Measurements from ENCODE around the gene TNFRSF8. TPM values are rescaled to one million over a fixed set of nuclear protein-coding genes. Genes with fewer than 3 reads are reported as not detected.
A peak's percentile ranks its signal among the peaks of the same experiment; 100 is the strongest.

Gene TNFRSF8
- total and polyA plus RNA-seq, 9 of the 15 experiments (the other 6 are each of a cell fraction or from before 2014, with no cell fraction given) = 3.5 to 38.4 (median 17.1) TPM

DNA sequence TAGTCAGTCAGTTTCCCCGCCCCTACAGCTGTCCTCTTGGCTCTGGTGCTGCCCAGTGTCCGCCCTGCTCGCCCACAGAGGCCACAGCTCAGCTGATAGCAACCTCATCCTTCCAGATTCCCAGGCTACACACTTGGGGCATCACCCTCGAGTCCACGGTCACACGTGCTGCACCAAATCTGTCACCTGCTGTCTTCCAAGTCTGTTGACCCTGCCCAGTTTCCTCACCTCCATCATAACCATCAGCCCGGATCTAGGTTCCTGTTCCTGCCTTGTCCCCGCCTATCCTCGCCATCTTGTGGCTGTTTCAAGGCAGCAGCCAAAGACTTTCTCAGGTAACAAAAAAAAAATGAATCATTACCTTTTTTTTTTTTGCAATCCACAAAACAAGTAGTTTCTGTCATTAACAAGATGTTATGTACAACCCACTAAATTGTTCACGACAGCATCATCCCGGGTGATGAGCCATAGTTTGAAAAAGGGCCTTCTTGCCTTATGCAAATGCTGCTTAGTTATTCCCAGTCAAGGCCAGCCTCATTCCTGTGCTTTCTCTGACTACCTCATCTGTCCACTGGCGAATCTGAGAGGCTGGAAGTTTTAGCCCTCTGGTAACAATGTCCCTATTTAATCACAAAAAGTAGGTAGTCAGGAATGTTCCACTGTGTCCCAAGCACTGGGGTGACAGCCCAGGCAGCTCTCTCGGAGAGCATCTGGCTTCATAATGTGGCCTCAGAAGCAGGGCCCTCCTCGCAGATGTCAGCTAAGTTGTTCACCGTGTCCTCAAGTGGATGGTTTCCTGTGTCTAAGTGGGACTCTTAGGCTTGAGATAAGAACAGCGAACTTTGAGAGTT, 48.7 kb upstream of the TNFRSF8 start (continued):
- TF ChIP-seq SMC3 (conservative IDR thresholded peaks at IDR 0.05; ENCODE audit: insufficient read depth, low read depth, low read length) (no peak), TEAD1 (CRISPR knock-in tag; IDR thresholded peaks at IDR 0.05) (no peak), ZBTB26 (CRISPR knock-in tag; IDR thresholded peaks at IDR 0.05) (0 out of 2 replicates have a peak, but pooled peaks have one; percentile 13), BDP1 (IDR thresholded peaks at IDR 0.05; ENCODE audit: insufficient read depth, insufficient read length) (no peak), ZNF217 (CRISPR knock-in tag; IDR thresholded peaks at IDR 0.05) (no peak), ZNF592 (IDR thresholded peaks at IDR 0.05) (peak; percentile 40; the same call in 1 of the 2 replicates), SIN3A (IDR thresholded peaks at IDR 0.05; ENCODE audit: borderline replicate concordance in 2 of 2, control insufficient read depth in 1 of 2, low read depth in 2 of 2, low read length in 2 of 2) (no peak), TCFL5 (CRISPR knock-in tag; conservative IDR thresholded peaks at IDR 0.05) (no peak), POLR2AphosphoS2 (IDR thresholded peaks at IDR 0.05; ENCODE audit: low read length) (no peak), ZNF134 (CRISPR knock-in tag; conservative IDR thresholded peaks at IDR 0.05) (no peak), SMAD2 (IDR thresholded peaks at IDR 0.05; ENCODE audit: low read depth, low read length) (no peak), NFRKB (IDR thresholded peaks at IDR 0.05; ENCODE audit: low read depth) (0 out of 2 replicates have a peak, but pooled peaks have one; percentile 5), COPS2 (conservative IDR thresholded peaks at IDR 0.05) (no peak), OTX1 (CRISPR knock-in tag; IDR thresholded peaks at IDR 0.05) (no peak)
- TF ChIP-seq, protein P1, sequence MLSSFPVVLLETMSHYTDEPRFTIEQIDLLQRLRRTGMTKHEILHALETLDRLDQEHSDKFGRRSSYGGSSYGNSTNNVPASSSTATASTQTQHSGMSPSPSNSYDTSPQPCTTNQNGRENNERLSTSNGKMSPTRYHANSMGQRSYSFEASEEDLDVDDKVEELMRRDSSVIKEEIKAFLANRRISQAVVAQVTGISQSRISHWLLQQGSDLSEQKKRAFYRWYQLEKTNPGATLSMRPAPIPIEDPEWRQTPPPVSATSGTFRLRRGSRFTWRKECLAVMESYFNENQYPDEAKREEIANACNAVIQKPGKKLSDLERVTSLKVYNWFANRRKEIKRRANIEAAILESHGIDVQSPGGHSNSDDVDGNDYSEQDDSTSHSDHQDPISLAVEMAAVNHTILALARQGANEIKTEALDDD (IDR thresholded peaks at IDR 0.05) = 0 out of 2 replicates have a peak, but pooled peaks have one; percentile 6
- TF ChIP-seq, protein P2, sequence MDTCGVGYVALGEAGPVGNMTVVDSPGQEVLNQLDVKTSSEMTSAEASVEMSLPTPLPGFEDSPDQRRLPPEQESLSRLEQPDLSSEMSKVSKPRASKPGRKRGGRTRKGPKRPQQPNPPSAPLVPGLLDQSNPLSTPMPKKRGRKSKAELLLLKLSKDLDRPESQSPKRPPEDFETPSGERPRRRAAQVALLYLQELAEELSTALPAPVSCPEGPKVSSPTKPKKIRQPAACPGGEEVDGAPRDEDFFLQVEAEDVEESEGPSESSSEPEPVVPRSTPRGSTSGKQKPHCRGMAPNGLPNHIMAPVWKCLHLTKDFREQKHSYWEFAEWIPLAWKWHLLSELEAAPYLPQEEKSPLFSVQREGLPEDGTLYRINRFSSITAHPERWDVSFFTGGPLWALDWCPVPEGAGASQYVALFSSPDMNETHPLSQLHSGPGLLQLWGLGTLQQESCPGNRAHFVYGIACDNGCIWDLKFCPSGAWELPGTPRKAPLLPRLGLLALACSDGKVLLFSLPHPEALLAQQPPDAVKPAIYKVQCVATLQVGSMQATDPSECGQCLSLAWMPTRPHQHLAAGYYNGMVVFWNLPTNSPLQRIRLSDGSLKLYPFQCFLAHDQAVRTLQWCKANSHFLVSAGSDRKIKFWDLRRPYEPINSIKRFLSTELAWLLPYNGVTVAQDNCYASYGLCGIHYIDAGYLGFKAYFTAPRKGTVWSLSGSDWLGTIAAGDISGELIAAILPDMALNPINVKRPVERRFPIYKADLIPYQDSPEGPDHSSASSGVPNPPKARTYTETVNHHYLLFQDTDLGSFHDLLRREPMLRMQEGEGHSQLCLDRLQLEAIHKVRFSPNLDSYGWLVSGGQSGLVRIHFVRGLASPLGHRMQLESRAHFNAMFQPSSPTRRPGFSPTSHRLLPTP (IDR thresholded peaks at IDR 0.05; ENCODE audit: borderline replicate concordance, extremely low read depth, insufficient read length) = no peak
- TF ChIP-seq, protein P3, sequence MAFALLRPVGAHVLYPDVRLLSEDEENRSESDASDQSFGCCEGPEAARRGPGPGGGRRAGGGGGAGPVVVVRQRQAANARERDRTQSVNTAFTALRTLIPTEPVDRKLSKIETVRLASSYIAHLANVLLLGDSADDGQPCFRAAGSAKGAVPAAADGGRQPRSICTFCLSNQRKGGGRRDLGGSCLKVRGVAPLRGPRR (CRISPR knock-in tag; IDR thresholded peaks at IDR 0.05) = peak; percentile 20; the same call in 1 of the 2 replicates
